HEK293T (cell line): Measurements from ENCODE around the gene LOC128125822.

ENCODE experiments used
- CTCF ChIA-PET: fragments of 350-600 bp; formaldehyde crosslinking; extraction: SDS; loops from one replicate; lab custom pipeline; 2021; ENCODE audit warnings: antibody characterized with exemption, inconsistent platforms; lab: Yijun Ruan, JAX
- POLR2A ChIA-PET: fragments of 350-600 bp; formaldehyde crosslinking; extraction: SDS; loops from one replicate; lab custom pipeline; 2020; ENCODE audit warnings: antibody characterized with exemption, inconsistent platforms; lab: Yijun Ruan, JAX
- DNase-seq: peaks from one replicate; pipeline ENCODE4 v3.0.0; 2012; ENCODE audit warnings: mixed read lengths; ENCODE audit errors: extremely low spot score
- ARNT ChIP-seq: fragments of 450-650 bp; IDR thresholded peaks from 2 replicates; pipeline ENCODE4 v1.6.1; 2017; ENCODE audit warnings: mild to moderate bottlenecking
- BHLHE40 ChIP-seq: fragments of 450-650 bp; IDR thresholded peaks from 2 replicates; pipeline ENCODE4 v1.6.1; 2016; ENCODE audit warnings: mild to moderate bottlenecking, moderate library complexity, borderline replicate concordance
- CTBP1 ChIP-seq: fragments of 450-650 bp; IDR thresholded peaks from 2 replicates; pipeline ENCODE4 v1.6.1; 2016; ENCODE audit warnings: borderline replicate concordance
- ELF4 ChIP-seq: fragments of 450-650 bp; IDR thresholded peaks from 2 replicates; pipeline ENCODE4 v1.6.1; 2017; ENCODE audit warnings: antibody characterized with exemption
- FOXA1 ChIP-seq: fragments of 450-650 bp; IDR thresholded peaks from 2 replicates; pipeline ENCODE4 v1.6.1; 2016; ENCODE audit warnings: mild to moderate bottlenecking
- FOXK2 ChIP-seq: fragments of 450-650 bp; IDR thresholded peaks from 2 replicates; pipeline ENCODE4 v1.6.1; 2016; ENCODE audit warnings: mild to moderate bottlenecking
- FOXM1 ChIP-seq: fragments of 450-650 bp; IDR thresholded peaks from 2 replicates; pipeline ENCODE4 v1.6.1; 2017; ENCODE audit warnings: mild to moderate bottlenecking, borderline replicate concordance
- HDGF ChIP-seq: fragments of 450-650 bp; IDR thresholded peaks from 2 replicates; pipeline ENCODE4 v1.6.1; 2017; ENCODE audit warnings: antibody characterized with exemption, borderline replicate concordance
- L3MBTL2 ChIP-seq: fragments of 450-650 bp; conservative IDR thresholded peaks from 2 replicates; pipeline ENCODE4 v1.6.1; 2016; ENCODE audit warnings: mild to moderate bottlenecking
- LEF1 ChIP-seq: fragments of 450-650 bp; IDR thresholded peaks from 2 replicates; pipeline ENCODE4 v1.6.1; 2017; ENCODE audit warnings: mild to moderate bottlenecking, borderline replicate concordance
- NFRKB ChIP-seq: fragments of 450-650 bp; IDR thresholded peaks from 2 replicates; pipeline ENCODE4 v1.6.1; 2016; ENCODE audit warnings: mild to moderate bottlenecking, moderate library complexity
- SP1 ChIP-seq: fragments of 450-650 bp; IDR thresholded peaks from 2 replicates; pipeline ENCODE4 v1.6.1; 2017
- SUZ12 ChIP-seq: fragments of 450-650 bp; IDR thresholded peaks from 2 replicates; pipeline ENCODE4 v1.6.1; 2016; ENCODE audit warnings: mild to moderate bottlenecking
- TARDBP ChIP-seq: fragments of 450-650 bp; IDR thresholded peaks from 2 replicates; pipeline ENCODE4 v1.6.1; 2016
- TF ChIP-seq, protein P1 (sequence below): fragments of 450-650 bp; IDR thresholded peaks from 2 replicates; pipeline ENCODE4 v1.6.1; 2016

Gene LOC128125822

GRCh38 chr6:63600136-63600535 lies 27.9 kb downstream of the LOC128125822 start:
- ChIA-PET CTCF (no interaction called here), POLR2A (no interaction called here)
- no peak for DNase-seq
- TF ChIP-seq FOXM1 (no peak), TARDBP (no peak), ARNT (no peak), FOXA1 (no peak), NFRKB (no peak), L3MBTL2 (no peak), SP1 (no peak), SUZ12 (no peak)

GRCh38 chr6:63609231-63609630 lies 37.0 kb downstream of the LOC128125822 start:
- DNase-seq = no peak
- TF ChIP-seq HDGF (no peak), ELF4 (no peak), L3MBTL2 (no peak), TARDBP (no peak), ARNT (no peak), CTBP1 (no peak), LEF1 (no peak)
- CTCF ChIA-PET = no interaction called here
- POLR2A ChIA-PET = interaction anchor here (0.8 kb wide), 1 partner anchor 11 kb away, joined by 3 read pairs; no protein-coding TSS in a partner anchor

GRCh38 chr6:63610944-63611343 lies 38.7 kb downstream of the LOC128125822 start:
- no peak for TF ChIP-seq HDGF
- TF ChIP-seq FOXM1 = no peak
- TF ChIP-seq CTBP1 = no peak
- TF ChIP-seq, protein P1, sequence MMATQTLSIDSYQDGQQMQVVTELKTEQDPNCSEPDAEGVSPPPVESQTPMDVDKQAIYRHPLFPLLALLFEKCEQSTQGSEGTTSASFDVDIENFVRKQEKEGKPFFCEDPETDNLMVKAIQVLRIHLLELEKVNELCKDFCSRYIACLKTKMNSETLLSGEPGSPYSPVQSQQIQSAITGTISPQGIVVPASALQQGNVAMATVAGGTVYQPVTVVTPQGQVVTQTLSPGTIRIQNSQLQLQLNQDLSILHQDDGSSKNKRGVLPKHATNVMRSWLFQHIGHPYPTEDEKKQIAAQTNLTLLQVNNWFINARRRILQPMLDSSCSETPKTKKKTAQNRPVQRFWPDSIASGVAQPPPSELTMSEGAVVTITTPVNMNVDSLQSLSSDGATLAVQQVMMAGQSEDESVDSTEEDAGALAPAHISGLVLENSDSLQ = peak; percentile 75
- no peak for DNase-seq
- ChIA-PET CTCF (interaction anchor here (0.7 kb wide), 1 partner anchor 212 kb away, joined by 4 read pairs; no protein-coding TSS in a partner anchor), POLR2A (interaction anchor here (1.0 kb wide), 1 partner anchor 24 kb away, joined by 3 read pairs; the partner anchor contains the start of gene PHF3)

GRCh38 chr6:63611560-63611959 lies 39.3 kb downstream of the LOC128125822 start:
- POLR2A ChIA-PET = interaction anchor here (1.0 kb wide), 1 partner anchor 24 kb away, joined by 3 read pairs; the partner anchor contains the start of gene PHF3
- CTCF ChIA-PET = interaction anchor here (0.7 kb wide), 1 partner anchor 212 kb away, joined by 4 read pairs; no protein-coding TSS in a partner anchor
- TF ChIP-seq FOXK2 = no peak
- TF ChIP-seq CTBP1 = no peak
- no peak for TF ChIP-seq HDGF
- no peak for TF ChIP-seq BHLHE40
- TF ChIP-seq, protein P1 = no peak
- DNase-seq = no peak

- no peak for TF ChIP-seq HDGF
- TF ChIP-seq, protein P1 = no peak
- TF ChIP-seq TARDBP = no peak
- no peak for TF ChIP-seq BHLHE40
- no peak for TF ChIP-seq FOXK2
- no peak for TF ChIP-seq LEF1
- TF ChIP-seq SUZ12 = no peak
- no peak for TF ChIP-seq ARNT
- DNase-seq = no peak
- ChIA-PET CTCF (interaction anchor here (2.2 kb wide), 1 partner anchor 17 kb away, joined by 8 read pairs; no protein-coding TSS in a partner anchor), POLR2A (no interaction called here)
Observed at GRCh38 chr6:63615590-63615989, 43.3 kb downstream of the LOC128125822 start.
